ENCODE results near the gene CCT5.

- TF ChIP-seq, protein P1, sequence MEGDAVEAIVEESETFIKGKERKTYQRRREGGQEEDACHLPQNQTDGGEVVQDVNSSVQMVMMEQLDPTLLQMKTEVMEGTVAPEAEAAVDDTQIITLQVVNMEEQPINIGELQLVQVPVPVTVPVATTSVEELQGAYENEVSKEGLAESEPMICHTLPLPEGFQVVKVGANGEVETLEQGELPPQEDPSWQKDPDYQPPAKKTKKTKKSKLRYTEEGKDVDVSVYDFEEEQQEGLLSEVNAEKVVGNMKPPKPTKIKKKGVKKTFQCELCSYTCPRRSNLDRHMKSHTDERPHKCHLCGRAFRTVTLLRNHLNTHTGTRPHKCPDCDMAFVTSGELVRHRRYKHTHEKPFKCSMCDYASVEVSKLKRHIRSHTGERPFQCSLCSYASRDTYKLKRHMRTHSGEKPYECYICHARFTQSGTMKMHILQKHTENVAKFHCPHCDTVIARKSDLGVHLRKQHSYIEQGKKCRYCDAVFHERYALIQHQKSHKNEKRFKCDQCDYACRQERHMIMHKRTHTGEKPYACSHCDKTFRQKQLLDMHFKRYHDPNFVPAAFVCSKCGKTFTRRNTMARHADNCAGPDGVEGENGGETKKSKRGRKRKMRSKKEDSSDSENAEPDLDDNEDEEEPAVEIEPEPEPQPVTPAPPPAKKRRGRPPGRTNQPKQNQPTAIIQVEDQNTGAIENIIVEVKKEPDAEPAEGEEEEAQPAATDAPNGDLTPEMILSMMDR (tag by site-specific recombination; IDR thresholded peaks at IDR 0.05): no peak
- TF ChIP-seq ZNF184 (tag by site-specific recombination; IDR thresholded peaks at IDR 0.05) (no peak), ZNF394 (tag by site-specific recombination; IDR thresholded peaks at IDR 0.05; ENCODE audit: borderline replicate concordance) (no peak), ZNF266 (tag by site-specific recombination; IDR thresholded peaks at IDR 0.05; ENCODE audit: low read depth) (no peak)
These were observed 3.3 kb downstream of the CCT5 start for GRCh38 chr5:10253390-10253789.
